ENCODE data around the gene HELB. TPM values are rescaled to one million over a fixed set of nuclear protein-coding genes. Genes with fewer than 3 reads are reported as not detected.
A peak's percentile ranks its signal among the peaks of the same experiment; 100 is the strongest.

Gene HELB
- 10 to 100 TPM in 2 of 6 donors, 1 to 10 TPM in 4; 2.0 to 16.4 (median 4.3) TPM for total RNA-seq

GRCh38 chr12:66301944-66302826 is at the start of gene HELB:
Gene HELB, plus strand, starts transcription at chr12:66302493. Its CDS starts 111 bp downstream, at chr12:66302604.
- DNase-seq (peak; percentile 96 to 99), ATAC-seq (ENCODE audit: low FRiP score in 2 of 2) (peak; percentile 99 to 100)
- WGBS, 2 donors, result 0 to 1% methylated on average over 26 to 42 of the region's 45 CpGs
- Histone ChIP-seq H3K9me3 (no peaks in the 10 kb centered on the region), H3K4me1 (peaks cover 15 to 26% (median 19%) of the 10 kb centered on the region in 4 donors), H3K27ac (peak within 1 kb of the TSS; percentile 72 to 88 (median 84)), H3K36me3 (no peaks in the 10 kb centered on the region), H3K4me3 (peak within 1 kb of the TSS; percentile 58 to 76 (median 65)), H3K27me3 (no peaks in the 10 kb centered on the region)
- TF ChIP-seq CTCF (IDR thresholded peaks at IDR 0.05) (peak in 1 of 6 experiments; percentile 11), EP300 (IDR thresholded peaks at IDR 0.05) (peak in 2 of 4 donors; percentile 34 to 82), POLR2A (IDR thresholded peaks at IDR 0.05) (peak in 2 of 4 donors; percentile 64 to 83), POLR2AphosphoS5 (IDR thresholded peaks at IDR 0.05) (peak; percentile 66 to 87)

- H3K36me3 ChIP-seq, result peaks cover under 1 to 30% (median 14%) of the 10 kb centered on the region in 4 donors
- H3K27ac ChIP-seq, result no peak overlapping the region
- DNase-seq, result no peak
- no peak overlapping the region for H3K4me3 ChIP-seq
- WGBS, 2 donors, result 85% methylated on average over 2 of the region's 2 CpGs
- H3K4me1 ChIP-seq, result no peaks in the 10 kb centered on the region
- no peak for TF ChIP-seq POLR2AphosphoS5 (IDR thresholded peaks at IDR 0.05)
- no peak for TF ChIP-seq EP300 (IDR thresholded peaks at IDR 0.05)
- no peak for TF ChIP-seq POLR2A (IDR thresholded peaks at IDR 0.05)
- TF ChIP-seq CTCF (IDR thresholded peaks at IDR 0.05), result no peak
- H3K27me3 ChIP-seq, result no peaks in the 10 kb centered on the region
- no peaks in the 10 kb centered on the region for H3K9me3 ChIP-seq
- no peak for ATAC-seq (ENCODE audit: low FRiP score in 2 of 2)
Observed at GRCh38 chr12:66252771-66253170, 49.5 kb upstream of the HELB start.

- Histone ChIP-seq H3K27me3 (no peaks in the 10 kb centered on the region), H3K4me1 (no peaks in the 10 kb centered on the region), H3K9me3 (no peaks in the 10 kb centered on the region), H3K4me3 (no peak overlapping the region), H3K36me3 (peaks cover 0 to under 1% (median 0%) of the 10 kb centered on the region in 4 donors), H3K27ac (no peak overlapping the region)
- ATAC-seq (ENCODE audit: low FRiP score in 2 of 2) (no peak), DNase-seq (no peak)
- TF ChIP-seq POLR2AphosphoS5 (IDR thresholded peaks at IDR 0.05) (no peak), CTCF (IDR thresholded peaks at IDR 0.05) (no peak), POLR2A (IDR thresholded peaks at IDR 0.05) (no peak), EP300 (IDR thresholded peaks at IDR 0.05) (no peak)
Observed at GRCh38 chr12:66255737-66256136, 46.6 kb upstream of the HELB start.

GRCh38 chr12:66258011-66258410 is 44.3 kb upstream of the HELB start:
- H3K4me3 ChIP-seq, result no peak overlapping the region
- TF ChIP-seq POLR2A (IDR thresholded peaks at IDR 0.05) (no peak), CTCF (IDR thresholded peaks at IDR 0.05) (no peak), POLR2AphosphoS5 (IDR thresholded peaks at IDR 0.05) (no peak), EP300 (IDR thresholded peaks at IDR 0.05) (no peak)
- DNase-seq, result no peak
- H3K27ac ChIP-seq, result no peak overlapping the region
- H3K4me1 ChIP-seq, result no peaks in the 10 kb centered on the region
- no peak for ATAC-seq (ENCODE audit: low FRiP score in 2 of 2)
- WGBS, 2 donors, result 75 to 77% methylated on average over 3 of the region's 3 CpGs
- H3K9me3 ChIP-seq, result no peaks in the 10 kb centered on the region
- H3K27me3 ChIP-seq, result no peaks in the 10 kb centered on the region
- no peaks in the 10 kb centered on the region for H3K36me3 ChIP-seq

All from upper lobe of left lung (tissue), 6 donors.